ENCODE results near the gene PGRMC1.

GRCh38 chrX:119206203-119206602 is 29.9 kb upstream of the PGRMC1 start:
- TF ChIP-seq CTCF (IDR thresholded peaks at IDR 0.05) (no peak), ZFX (IDR thresholded peaks at IDR 0.05; ENCODE audit: borderline replicate concordance) (no peak)

All from 22Rv1 (cell line).